B cell (primary cell): ENCODE data around the gene ZNF438. TPM values are rescaled to one million over a fixed set of nuclear protein-coding genes. Genes with fewer than 3 reads are reported as not detected.

Source experiments
- ATAC-seq: fragments of 200-7000 bp; cut with Tn5 transposase; one replicate; pipeline ENCODE4 v1.10.0; 2021; ENCODE audit warnings: low read depth, mild to moderate bottlenecking, moderate number of reproducible peaks, moderate library complexity
- CTCF ChIA-PET: fragments of 350-600 bp; sonication (Branson Sonifier 250); formaldehyde crosslinking; loops from one replicate; lab custom pipeline; 2021; ENCODE audit warnings: antibody characterized with exemption, inconsistent platforms; lab: Charles Lee
- POLR2A ChIA-PET: fragments of 350-600 bp; sonication (Branson Sonifier 250); formaldehyde crosslinking; loops from one replicate; lab custom pipeline; 2021; ENCODE audit warnings: antibody characterized with exemption; lab: Charles Lee
- DNase-seq: peaks from one replicate; pipeline ENCODE4 v3.0.0; 2013
- H2AFZ ChIP-seq: 2 replicates; pipeline ENCODE4 v1.6.1; 2012; ENCODE audit warnings: mild to moderate bottlenecking, low read depth, low read length; ENCODE audit not compliant: insufficient read depth, poor library complexity, severe bottlenecking
- H3K27ac ChIP-seq, 2 donors: 1 replicate in 1 of 2; 2 replicates in 1 of 2; pipeline ENCODE4 v1.5.1; 2012 to 2013; ENCODE audit warnings: low read length in 2 of 2, mild to moderate bottlenecking in 2 of 2, moderate library complexity in 1 of 2
- H3K27me3 ChIP-seq, 4 experiments: fragments of 200-600 bp in 1 of 4; sonication (generic) in 1 of 4; replicated peaks in 1 of 4; 1 replicate in 2 of 4; 2 replicates in 2 of 4; pipeline versions ENCODE4 v1.6.1 to v1.7.0; 2013 to 2016; ENCODE audit warnings: low read length in 3 of 4, mild to moderate bottlenecking in 2 of 4, mixed read lengths in 1 of 4, moderate library complexity in 1 of 4; ENCODE audit not compliant: insufficient read depth in 4 of 4, control insufficient read depth in 3 of 4; ENCODE audit errors: control extremely low read depth in 1 of 4
- H3K36me3 ChIP-seq, 2 experiments: replicated peaks in 1 of 2; 1 replicate in 1 of 2; 2 replicates in 1 of 2; pipeline versions ENCODE4 v1.6.1 to v1.7.1; 2013; ENCODE audit warnings: low read length in 1 of 2; ENCODE audit not compliant: insufficient read depth in 2 of 2, control insufficient read depth in 1 of 2; ENCODE audit errors: control extremely low read depth in 1 of 2, extremely low read depth in 1 of 2
- H3K4me1 ChIP-seq, 2 donors: fragments of 200-600 bp in 1 of 2; sonication (generic) in 1 of 2; 1 replicate in 1 of 2; 2 replicates in 1 of 2; pipeline versions ENCODE4 v1.5.1 to v1.6.1; 2013 to 2017; ENCODE audit warnings: low read length in 2 of 2; ENCODE audit not compliant: control insufficient read depth in 2 of 2, insufficient read depth in 2 of 2
- H3K4me2 ChIP-seq: replicated peaks from 2 replicates; pipeline ENCODE3; 2012; ENCODE audit warnings: mild to moderate bottlenecking, low read depth, low read length; ENCODE audit not compliant: poor library complexity, severe bottlenecking
- H3K4me3 ChIP-seq, 5 experiments: fragments of 200-600 bp in 1 of 5; sonication (generic) in 1 of 5; 1 replicate in 3 of 5; 2 replicates in 2 of 5; pipeline versions ENCODE4 v1.5.1 to v1.7.0; 2011 to 2016; ENCODE audit warnings: low read length in 4 of 5, mild to moderate bottlenecking in 4 of 5, low read depth in 2 of 5, control low read depth in 1 of 5, moderate library complexity in 1 of 5; ENCODE audit not compliant: insufficient read depth in 1 of 5; ENCODE audit errors: control extremely low read depth in 1 of 5, extremely low read depth in 1 of 5
- H3K79me2 ChIP-seq: fragments of 200-600 bp; sonication (generic); one replicate; pipeline ENCODE4 v1.6.0; 2016; ENCODE audit warnings: low read length; ENCODE audit not compliant: control insufficient read depth, insufficient read depth
- H3K9ac ChIP-seq: fragments of 200-600 bp; sonication (generic); 2 replicates; pipeline ENCODE4 v1.6.1; 2017; ENCODE audit warnings: mild to moderate bottlenecking, low read length, moderate library complexity
- H3K9me3 ChIP-seq, 3 donors: one replicate each; pipeline versions ENCODE4 v1.6.1 to v1.7.1; 2013; ENCODE audit warnings: low read length in 2 of 3; ENCODE audit not compliant: control insufficient read depth in 2 of 3, insufficient read depth in 1 of 3; ENCODE audit errors: control extremely low read depth in 1 of 3
- H4K20me1 ChIP-seq: 2 replicates; pipeline ENCODE4 v1.6.0; 2012; ENCODE audit warnings: mild to moderate bottlenecking, low read length; ENCODE audit not compliant: insufficient read depth, control insufficient read depth, poor library complexity, severe bottlenecking
- H3K27ac Mint-ChIP-seq: one replicate; pipeline ENCODE4 v1.8.0; 2021; ENCODE audit warnings: mixed read lengths
- H3K27me3 Mint-ChIP-seq: one replicate; pipeline ENCODE4 v1.8.0; 2021; ENCODE audit warnings: mixed read lengths
- H3K4me1 Mint-ChIP-seq: one replicate; pipeline ENCODE4 v1.8.0; 2021; ENCODE audit warnings: mixed read lengths
- H3K4me3 Mint-ChIP-seq: one replicate; pipeline ENCODE4 v1.8.0; 2021; ENCODE audit warnings: mixed read lengths
- H3K9me3 Mint-ChIP-seq: one replicate; pipeline ENCODE4 v1.8.0; 2022; ENCODE audit warnings: mixed read lengths; ENCODE audit not compliant: insufficient read depth
- CTCF ChIP-seq: fragments of 200-600 bp; IDR thresholded peaks from one replicate; pipeline ENCODE4 v1.8.0; 2022; ENCODE audit warnings: antibody characterized with exemption, mild to moderate bottlenecking
- EZH2 ChIP-seq: IDR thresholded peaks from 2 replicates; pipeline ENCODE4 v1.6.1; 2012; ENCODE audit warnings: borderline replicate concordance, low read depth, mild to moderate bottlenecking, moderate library complexity, low read length; ENCODE audit not compliant: insufficient read depth, poor library complexity, severe bottlenecking
- WGBS: methylation state at CpG from one replicate; pipeline ENCODE4 v1.1.5; 2013; ENCODE audit warnings: missing lambda C conversion rate; ENCODE audit not compliant: insufficient coverage; 5-methylcytosine and 5-hydroxymethylcytosine counted together
- intact Hi-C: fragments of 100-400 bp; cut with micrococcal nuclease; formaldehyde crosslinking; loops from one replicate; pipeline ENCODE4 v1.10.0; 2022
- polyA plus RNA-seq: library from polyadenylated mRNA; depleted of rRNA; stranded (reverse); fragments of >200 nt; gene quantifications from 2 replicates; pipeline ENCODE4 v1.2.3, GENCODE V29; 2012
- total RNA-seq, 2 donors: library from RNA; stranded (reverse); fragments of 120-200 nt in 1 of 2; gene quantifications; 1 replicate in 1 of 2; 2 replicates in 1 of 2; pipeline versions ENCODE4 v1.2.3 to v1.2.4, GENCODE V29; 2013 to 2022

ZNF438 gene
- total and polyA plus RNA-seq, 2 donors (not counting 1 experiment from before 2014, with no cell fraction given), result 2.0 to 3.7 TPM

- Mint-ChIP-seq H3K9me3 (no peaks in the 10 kb centered on the region), H3K4me1 (no peaks in the 10 kb centered on the region), H3K27ac (no peak overlapping the region), H3K4me3 (no peak overlapping the region), H3K27me3 (peaks cover 17% of the 10 kb centered on the region)
- Histone ChIP-seq H3K27me3 (peaks cover 0 to 4% (median 0%) of the 10 kb centered on the region in 4 experiments), H3K79me2 (no peaks in the 10 kb centered on the region), H3K4me2 (no peak overlapping the region), H2AFZ (no peak overlapping the region), H3K4me3 (no peak overlapping the region), H3K9me3 (peaks cover 0 to 4% (median 0%) of the 10 kb centered on the region in 3 donors), H3K27ac (no peak overlapping the region), H3K4me1 (no peaks in the 10 kb centered on the region), H3K36me3 (no peaks in the 10 kb centered on the region), H3K9ac (no peak overlapping the region), H4K20me1 (no peaks in the 10 kb centered on the region)
- CTCF ChIA-PET, result no interaction called here
- POLR2A ChIA-PET, result no interaction called here
- TF ChIP-seq CTCF (no peak), EZH2 (no peak)
- ATAC-seq (no peak), DNase-seq (no peak)
- intact Hi-C loops, result no loop called here
- 36% methylated on average over 1 of the region's 1 CpG for WGBS
These were observed 217.7 kb downstream of the ZNF438 start for GRCh38 chr10:30813872-30814481.

- no peak overlapping the region for H3K9ac ChIP-seq
- H3K36me3 ChIP-seq, result no peaks in the 10 kb centered on the region
- peaks cover 0 to 4% (median 0%) of the 10 kb centered on the region in 4 experiments for H3K27me3 ChIP-seq
- H3K27me3 Mint-ChIP-seq, result peaks cover 17% of the 10 kb centered on the region
- ATAC-seq (no peak), DNase-seq (no peak)
- H3K27ac ChIP-seq, result no peak overlapping the region
- no peaks in the 10 kb centered on the region for H3K9me3 ChIP-seq
- H3K4me2 ChIP-seq, result no peak overlapping the region
- H3K4me1 Mint-ChIP-seq, result no peaks in the 10 kb centered on the region
- H3K9me3 Mint-ChIP-seq, result no peaks in the 10 kb centered on the region
- H3K4me3 Mint-ChIP-seq, result no peak overlapping the region
- TF ChIP-seq EZH2, result no peak
- TF ChIP-seq CTCF, result no peak
- intact Hi-C loops, result no loop called here
- H3K4me3 ChIP-seq, result no peak overlapping the region
- no peaks in the 10 kb centered on the region for H3K4me1 ChIP-seq
- CTCF ChIA-PET, result interaction anchor here (0.5 kb wide), 1 partner anchor 47 kb away, joined by 3 read pairs; no protein-coding TSS in a partner anchor
- no peak overlapping the region for H2AFZ ChIP-seq
- H4K20me1 ChIP-seq, result no peaks in the 10 kb centered on the region
- POLR2A ChIA-PET, result no interaction called here
- no peaks in the 10 kb centered on the region for H3K79me2 ChIP-seq
- no peak overlapping the region for H3K27ac Mint-ChIP-seq
- WGBS, result 44% methylated on average over 13 of the region's 16 CpGs
These were observed 219.4 kb downstream of the ZNF438 start for GRCh38 chr10:30812018-30812851.
